ENCODE measurements around the gene CELA2B.
"Not testable (repeated sequence)": the region's sequence is repeated elsewhere in the genome, so short reads cannot be mapped to it uniquely, and the experiment has no call there.

Gene CELA2B

GRCh38 chr1:15509586-15509985 lies 33.7 kb downstream of the CELA2B start:
- Histone ChIP-seq H3K4me2 (ENCODE audit: low read length) (no peak overlapping the region), H3K4me3 (ENCODE audit: low read length) (no peak overlapping the region), H3K36me3 (ENCODE audit: insufficient read depth, low read length) (peaks cover 5% of the 10 kb centered on the region), H3K9me3 (replicated peaks; ENCODE audit: low read length) (no peaks in the 10 kb centered on the region), H3K4me1 (ENCODE audit: control insufficient read depth, insufficient read depth, low read length) (peaks cover 8% of the 10 kb centered on the region), H3K27me3 (ENCODE audit: control insufficient read depth, insufficient read depth, low read length) (no peaks in the 10 kb centered on the region), H3K9ac (ENCODE audit: low read depth, low read length) (no peak overlapping the region)

- Histone ChIP-seq H3K36me3 (ENCODE audit: insufficient read depth, low read length) (peaks cover 5% of the 10 kb centered on the region), H3K4me3 (ENCODE audit: low read length) (no peak overlapping the region), H3K9ac (ENCODE audit: low read depth, low read length) (no peak overlapping the region), H3K9me3 (replicated peaks; ENCODE audit: low read length) (no peaks in the 10 kb centered on the region), H3K4me1 (ENCODE audit: control insufficient read depth, insufficient read depth, low read length) (peaks cover 13% of the 10 kb centered on the region), H3K27me3 (ENCODE audit: control insufficient read depth, insufficient read depth, low read length) (no peaks in the 10 kb centered on the region), H3K4me2 (ENCODE audit: low read length) (no peak overlapping the region)
Measured at GRCh38 chr1:15510611-15511405, 34.9 kb downstream of the CELA2B start.

GRCh38 chr1:15513192-15513591 lies 37.3 kb downstream of the CELA2B start:
- Histone ChIP-seq H3K4me2 (ENCODE audit: low read length) (no peak overlapping the region), H3K4me3 (ENCODE audit: low read length) (no peak overlapping the region), H3K36me3 (ENCODE audit: insufficient read depth, low read length) (peaks cover 5% of the 10 kb centered on the region), H3K9ac (ENCODE audit: low read depth, low read length) (no peak overlapping the region), H3K4me1 (ENCODE audit: control insufficient read depth, insufficient read depth, low read length) (peaks cover 13% of the 10 kb centered on the region), H3K9me3 (replicated peaks; ENCODE audit: low read length) (no peaks in the 10 kb centered on the region), H3K27me3 (ENCODE audit: control insufficient read depth, insufficient read depth, low read length) (no peaks in the 10 kb centered on the region)

GRCh38 chr1:15513919-15514318 lies 38.0 kb downstream of the CELA2B start:
- no peak overlapping the region for H3K9ac ChIP-seq (ENCODE audit: low read depth, low read length)
- peaks cover 13% of the 10 kb centered on the region for H3K4me1 ChIP-seq (ENCODE audit: control insufficient read depth, insufficient read depth, low read length)

GRCh38 chr1:15514557-15514956 lies 38.7 kb downstream of the CELA2B start:
- not testable (repeated sequence) for H3K36me3 ChIP-seq (ENCODE audit: insufficient read depth, low read length); H3K4me2 ChIP-seq (ENCODE audit: low read length); H3K9ac ChIP-seq (ENCODE audit: low read depth, low read length); H3K4me3 ChIP-seq (ENCODE audit: low read length); H3K27me3 ChIP-seq (ENCODE audit: control insufficient read depth, insufficient read depth, low read length); H3K9me3 ChIP-seq (replicated peaks; ENCODE audit: low read length)
- H3K4me1 ChIP-seq (ENCODE audit: control insufficient read depth, insufficient read depth, low read length) = peaks cover 13% of the 10 kb centered on the region

More at GRCh38 chr1:15513919-15514318, 38.0 kb downstream of the CELA2B start:
- Histone ChIP-seq H3K36me3 (ENCODE audit: insufficient read depth, low read length) (peaks cover 5% of the 10 kb centered on the region), H3K9me3 (replicated peaks; ENCODE audit: low read length) (no peaks in the 10 kb centered on the region), H3K27me3 (ENCODE audit: control insufficient read depth, insufficient read depth, low read length) (no peaks in the 10 kb centered on the region), H3K4me2 (ENCODE audit: low read length) (no peak overlapping the region), H3K4me3 (ENCODE audit: low read length) (no peak overlapping the region)

GRCh38 chr1:15515022-15515663 lies 39.2 kb downstream of the CELA2B start:
- peaks cover 13% of the 10 kb centered on the region for H3K4me1 ChIP-seq (ENCODE audit: control insufficient read depth, insufficient read depth, low read length)
- H3K4me3 ChIP-seq (ENCODE audit: low read length) = no peak overlapping the region
- H3K4me2 ChIP-seq (ENCODE audit: low read length) = no peak overlapping the region
- no peaks in the 10 kb centered on the region for H3K9me3 ChIP-seq (replicated peaks; ENCODE audit: low read length)
- H3K27me3 ChIP-seq (ENCODE audit: control insufficient read depth, insufficient read depth, low read length) = no peaks in the 10 kb centered on the region
- H3K9ac ChIP-seq (ENCODE audit: low read depth, low read length) = no peak overlapping the region
- peaks cover 5% of the 10 kb centered on the region for H3K36me3 ChIP-seq (ENCODE audit: insufficient read depth, low read length)

- Histone ChIP-seq H3K36me3 (ENCODE audit: insufficient read depth, low read length) (no peaks in the 10 kb centered on the region), H3K4me2 (ENCODE audit: low read length) (no peak overlapping the region), H3K27me3 (ENCODE audit: control insufficient read depth, insufficient read depth, low read length) (no peaks in the 10 kb centered on the region), H3K4me3 (ENCODE audit: low read length) (no peak overlapping the region), H3K9ac (ENCODE audit: low read depth, low read length) (no peak overlapping the region), H3K9me3 (replicated peaks; ENCODE audit: low read length) (no peaks in the 10 kb centered on the region), H3K4me1 (ENCODE audit: control insufficient read depth, insufficient read depth, low read length) (peaks cover 5% of the 10 kb centered on the region)
Measured at GRCh38 chr1:15519625-15520024, 43.7 kb downstream of the CELA2B start.

GRCh38 chr1:15521206-15521906 lies 45.5 kb downstream of the CELA2B start:
- not testable (repeated sequence) for H3K4me3 ChIP-seq (ENCODE audit: low read length); H3K36me3 ChIP-seq (ENCODE audit: insufficient read depth, low read length); H3K4me1 ChIP-seq (ENCODE audit: control insufficient read depth, insufficient read depth, low read length); H3K27me3 ChIP-seq (ENCODE audit: control insufficient read depth, insufficient read depth, low read length); H3K9ac ChIP-seq (ENCODE audit: low read depth, low read length); H3K9me3 ChIP-seq (replicated peaks; ENCODE audit: low read length); H3K4me2 ChIP-seq (ENCODE audit: low read length)

- Histone ChIP-seq H3K9ac (ENCODE audit: low read depth, low read length) (no peak overlapping the region), H3K4me3 (ENCODE audit: low read length) (no peak overlapping the region), H3K36me3 (ENCODE audit: insufficient read depth, low read length) (no peaks in the 10 kb centered on the region), H3K27me3 (ENCODE audit: control insufficient read depth, insufficient read depth, low read length) (no peaks in the 10 kb centered on the region), H3K4me2 (ENCODE audit: low read length) (no peak overlapping the region), H3K9me3 (replicated peaks; ENCODE audit: low read length) (no peaks in the 10 kb centered on the region), H3K4me1 (ENCODE audit: control insufficient read depth, insufficient read depth, low read length) (peaks cover 11% of the 10 kb centered on the region)
Measured at GRCh38 chr1:15522551-15522950, 46.6 kb downstream of the CELA2B start.

- Histone ChIP-seq H3K27me3 (ENCODE audit: control insufficient read depth, insufficient read depth, low read length) (no peaks in the 10 kb centered on the region), H3K4me1 (ENCODE audit: control insufficient read depth, insufficient read depth, low read length) (peaks cover 17% of the 10 kb centered on the region), H3K36me3 (ENCODE audit: insufficient read depth, low read length) (no peaks in the 10 kb centered on the region), H3K9me3 (replicated peaks; ENCODE audit: low read length) (no peaks in the 10 kb centered on the region), H3K4me2 (ENCODE audit: low read length) (peak overlapping the region; percentile 71), H3K4me3 (ENCODE audit: low read length) (peak overlapping the region; percentile 70), H3K9ac (ENCODE audit: low read depth, low read length) (peak overlapping the region; percentile 73)
Measured at GRCh38 chr1:15523104-15524020, 47.5 kb downstream of the CELA2B start.

GRCh38 chr1:15524021-15524282 lies 48.0 kb downstream of the CELA2B start, which contains the start of gene CASP9:
Gene CASP9, minus strand, starts transcription at chr1:15524215. Its CDS starts 15 bp downstream, at chr1:15524200.
- H3K9ac ChIP-seq (ENCODE audit: low read depth, low read length) = peak within 1 kb of the TSS; percentile 91
- no peaks in the 10 kb centered on the region for H3K9me3 ChIP-seq (replicated peaks; ENCODE audit: low read length)
- H3K4me1 ChIP-seq (ENCODE audit: control insufficient read depth, insufficient read depth, low read length) = peaks cover 17% of the 10 kb centered on the region
- peak within 1 kb of the TSS; percentile 81 for H3K4me2 ChIP-seq (ENCODE audit: low read length)
- no peaks in the 10 kb centered on the region for H3K36me3 ChIP-seq (ENCODE audit: insufficient read depth, low read length)
- no peaks in the 10 kb centered on the region for H3K27me3 ChIP-seq (ENCODE audit: control insufficient read depth, insufficient read depth, low read length)
- H3K4me3 ChIP-seq (ENCODE audit: low read length) = peak within 1 kb of the TSS; percentile 92

Measured in skeletal muscle satellite cell (primary cell).